GM23338 (cell line): ENCODE measurements around the gene YOD1. TPM values are rescaled to one million over a fixed set of nuclear protein-coding genes. Genes with fewer than 3 reads are reported as not detected.

Experiments used
- ATAC-seq: fragments of 200-7000 bp; cut with Tn5 transposase; 3 replicates; pipeline ENCODE4 v1.9.1; 2020
- DNase-seq: peaks from one replicate; pipeline ENCODE4 v3.0.0-alpha.2; 2015; ENCODE audit warnings: low spot score
- H2AFZ ChIP-seq: fragments of 200-600 bp; sonication (generic); 2 replicates; pipeline ENCODE4 v1.8.0; 2016; ENCODE audit warnings: antibody characterized with exemption, mild to moderate bottlenecking, moderate library complexity
- H3F3A ChIP-seq: fragments of 200-600 bp; sonication (generic); replicated peaks from 2 replicates; pipeline ENCODE4 v1.8.0; 2017; ENCODE audit warnings: antibody characterized with exemption, mixed run types, low read depth
- H3K27ac ChIP-seq: fragments of 200-600 bp; sonication (generic); 2 replicates; pipeline ENCODE4 v1.6.1; 2016; ENCODE audit warnings: low read depth
- H3K27me3 ChIP-seq: fragments of 200-600 bp; sonication (generic); 2 replicates; pipeline ENCODE4 v1.8.0; 2016; ENCODE audit warnings: mild to moderate bottlenecking, mixed run types, moderate library complexity; ENCODE audit not compliant: insufficient read depth
- H3K36me3 ChIP-seq: fragments of 200-600 bp; sonication (generic); 2 replicates; pipeline ENCODE4 v1.8.0; 2016; ENCODE audit warnings: mild to moderate bottlenecking; ENCODE audit not compliant: insufficient read depth
- H3K4me1 ChIP-seq: fragments of 200-600 bp; sonication (generic); 2 replicates; pipeline ENCODE4 v1.8.0; 2016; ENCODE audit warnings: mild to moderate bottlenecking, moderate library complexity; ENCODE audit not compliant: insufficient read depth
- H3K4me2 ChIP-seq: fragments of 200-600 bp; sonication (generic); 2 replicates; pipeline ENCODE4 v1.7.1; 2017; ENCODE audit warnings: mixed run types
- H3K4me3 ChIP-seq: fragments of 200-600 bp; sonication (generic); 2 replicates; pipeline ENCODE4 v1.6.1; 2016; ENCODE audit warnings: mixed run types
- H3K79me2 ChIP-seq: fragments of 200-600 bp; sonication (generic); replicated peaks from 2 replicates; pipeline ENCODE4 v1.8.0; 2017; ENCODE audit warnings: mild to moderate bottlenecking; ENCODE audit not compliant: insufficient read depth
- H3K9me2 ChIP-seq: fragments of 200-600 bp; sonication (generic); 2 replicates; pipeline ENCODE4 v1.8.0; 2017; ENCODE audit not compliant: insufficient read depth
- H4K20me1 ChIP-seq: fragments of 200-600 bp; sonication (generic); replicated peaks from 2 replicates; pipeline ENCODE4 v1.8.0; 2017; ENCODE audit warnings: mild to moderate bottlenecking; ENCODE audit not compliant: insufficient read depth
- H3K27ac Mint-ChIP-seq: 2 replicates; pipeline ENCODE4 v1.8.0; 2020; ENCODE audit warnings: inconsistent platforms, mild to moderate bottlenecking, moderate library complexity, mixed read lengths
- H3K27me3 Mint-ChIP-seq: 3 replicates; pipeline ENCODE4 v1.8.0; 2022; ENCODE audit warnings: low read depth, mild to moderate bottlenecking, moderate library complexity, mixed read lengths, inconsistent platforms; ENCODE audit not compliant: insufficient read depth, poor library complexity
- H3K36me3 Mint-ChIP-seq: 3 replicates; pipeline ENCODE4 v1.8.0; 2021; ENCODE audit warnings: low read depth, mild to moderate bottlenecking, inconsistent platforms, moderate library complexity, mixed read lengths
- H3K4me1 Mint-ChIP-seq: 3 replicates; pipeline ENCODE4 v1.8.0; 2020; ENCODE audit warnings: mild to moderate bottlenecking, inconsistent platforms, mixed read lengths
- H3K4me3 Mint-ChIP-seq: 3 replicates; pipeline ENCODE4 v1.8.0; 2021; ENCODE audit warnings: moderate library complexity, mild to moderate bottlenecking, inconsistent platforms, mixed read lengths
- H3K9me3 Mint-ChIP-seq: 3 replicates; pipeline ENCODE4 v1.8.0; 2020; ENCODE audit warnings: moderate library complexity, mild to moderate bottlenecking, inconsistent platforms, mixed read lengths
- CREB1 ChIP-seq: fragments of 250-450 bp; sonication (Bioruptor Pico); IDR thresholded peaks from 2 replicates; pipeline ENCODE4 v1.5.0; 2020; ENCODE audit warnings: low read depth, mild to moderate bottlenecking, moderate library complexity
- EZH2 ChIP-seq: fragments of 200-600 bp; sonication (generic); IDR thresholded peaks from one replicate; pipeline ENCODE4 v1.8.0; 2017; ENCODE audit warnings: antibody characterized with exemption, mild to moderate bottlenecking, low read depth; ENCODE audit not compliant: unreplicated experiment
- JUNB ChIP-seq: IDR thresholded peaks from one replicate; pipeline ENCODE4 v1.6.1; 2016; ENCODE audit warnings: antibody characterized with exemption; ENCODE audit not compliant: unreplicated experiment
- NANOG ChIP-seq: IDR thresholded peaks from 2 replicates; pipeline ENCODE4 v1.6.1; 2016; ENCODE audit warnings: antibody characterized with exemption, borderline replicate concordance
- POLR2AphosphoS5 ChIP-seq: IDR thresholded peaks from 2 replicates; pipeline ENCODE4 v1.6.1; 2016; ENCODE audit warnings: antibody characterized with exemption, low read depth
- STAT1 ChIP-seq: IDR thresholded peaks from one replicate; pipeline ENCODE4 v1.6.1; 2016; ENCODE audit warnings: antibody characterized with exemption; ENCODE audit not compliant: unreplicated experiment
- ZNF114 ChIP-seq: fragments of 250-450 bp; sonication (Bioruptor Pico); IDR thresholded peaks from 2 replicates; pipeline ENCODE4 v1.5.0; 2020; ENCODE audit warnings: mild to moderate bottlenecking, moderate library complexity
- ZNF331 ChIP-seq: fragments of 250-450 bp; sonication (Bioruptor Pico); IDR thresholded peaks from 2 replicates; pipeline ENCODE4 v1.5.0; 2020; ENCODE audit warnings: low read depth, mild to moderate bottlenecking, moderate library complexity
- polyA plus RNA-seq: library from polyadenylated mRNA; unstranded; fragments of >200 nt; fragmentation: Nextera tagmentation; extraction: Ambion mirVana; gene quantifications from 2 replicates; pipeline ENCODE4 v1.2.1, GENCODE V29; 2016
- total RNA-seq: library from RNA; depleted of rRNA; stranded (reverse); fragments of >200 nt; shearing (Covaris generic); gene quantifications from 2 replicates; pipeline ENCODE4 v1.2.3, GENCODE V29; 2014
- TF ChIP-seq, protein P1 (sequence below), 2 experiments: fragments of 200-600 bp in 1 of 2; sonication (generic) in 1 of 2; conservative IDR thresholded peaks; 2 replicates each; pipeline versions ENCODE4 v1.5.1 to v1.6.1; 2016 to 2017; ENCODE audit warnings: antibody characterized with exemption in 2 of 2, low read depth in 2 of 2, mild to moderate bottlenecking in 2 of 2, moderate library complexity in 1 of 2
- TF ChIP-seq, protein P2 (sequence below): IDR thresholded peaks from one replicate; pipeline ENCODE4 v1.6.1; 2018; ENCODE audit warnings: antibody characterized with exemption; ENCODE audit not compliant: unreplicated experiment
- TF ChIP-seq, protein P3 (sequence below): IDR thresholded peaks from 2 replicates; pipeline ENCODE4 v1.6.1; 2016; ENCODE audit warnings: antibody characterized with exemption

YOD1 gene
- total and polyA plus RNA-seq, 2 experiments from 2014 or later, result 4.6 to 21.9 TPM

DNA sequence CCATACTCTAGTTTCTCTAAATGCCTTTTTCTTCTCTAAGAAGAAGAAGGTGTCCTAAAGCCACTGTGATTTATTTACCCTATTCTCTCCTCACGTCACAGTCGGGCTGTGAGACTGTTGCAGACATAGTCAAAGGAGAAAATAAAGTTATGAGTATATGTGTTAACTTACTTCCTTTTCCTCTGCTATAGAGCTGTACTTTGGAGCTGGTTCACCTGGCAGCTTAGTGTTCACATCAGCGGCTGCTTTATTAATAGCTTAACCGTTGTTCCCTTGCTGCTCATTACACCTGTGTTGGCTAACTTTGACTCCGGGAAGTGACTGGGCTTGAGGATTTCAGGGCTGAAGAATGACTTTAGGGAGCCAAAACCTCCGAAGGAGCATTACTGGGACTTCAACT lies 5.7 kb upstream of the YOD1 start (continued):
- TF ChIP-seq, protein P1, sequence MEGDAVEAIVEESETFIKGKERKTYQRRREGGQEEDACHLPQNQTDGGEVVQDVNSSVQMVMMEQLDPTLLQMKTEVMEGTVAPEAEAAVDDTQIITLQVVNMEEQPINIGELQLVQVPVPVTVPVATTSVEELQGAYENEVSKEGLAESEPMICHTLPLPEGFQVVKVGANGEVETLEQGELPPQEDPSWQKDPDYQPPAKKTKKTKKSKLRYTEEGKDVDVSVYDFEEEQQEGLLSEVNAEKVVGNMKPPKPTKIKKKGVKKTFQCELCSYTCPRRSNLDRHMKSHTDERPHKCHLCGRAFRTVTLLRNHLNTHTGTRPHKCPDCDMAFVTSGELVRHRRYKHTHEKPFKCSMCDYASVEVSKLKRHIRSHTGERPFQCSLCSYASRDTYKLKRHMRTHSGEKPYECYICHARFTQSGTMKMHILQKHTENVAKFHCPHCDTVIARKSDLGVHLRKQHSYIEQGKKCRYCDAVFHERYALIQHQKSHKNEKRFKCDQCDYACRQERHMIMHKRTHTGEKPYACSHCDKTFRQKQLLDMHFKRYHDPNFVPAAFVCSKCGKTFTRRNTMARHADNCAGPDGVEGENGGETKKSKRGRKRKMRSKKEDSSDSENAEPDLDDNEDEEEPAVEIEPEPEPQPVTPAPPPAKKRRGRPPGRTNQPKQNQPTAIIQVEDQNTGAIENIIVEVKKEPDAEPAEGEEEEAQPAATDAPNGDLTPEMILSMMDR (conservative IDR thresholded peaks at IDR 0.05; ENCODE audit: low read depth in 2 of 2), result no peak
- TF ChIP-seq ZNF331 (CRISPR knock-in tag) (no peak), ZNF114 (no peak), NANOG (no peak), CREB1 (CRISPR knock-in tag) (no peak), POLR2AphosphoS5 (no peak)
- TF ChIP-seq, protein P2, sequence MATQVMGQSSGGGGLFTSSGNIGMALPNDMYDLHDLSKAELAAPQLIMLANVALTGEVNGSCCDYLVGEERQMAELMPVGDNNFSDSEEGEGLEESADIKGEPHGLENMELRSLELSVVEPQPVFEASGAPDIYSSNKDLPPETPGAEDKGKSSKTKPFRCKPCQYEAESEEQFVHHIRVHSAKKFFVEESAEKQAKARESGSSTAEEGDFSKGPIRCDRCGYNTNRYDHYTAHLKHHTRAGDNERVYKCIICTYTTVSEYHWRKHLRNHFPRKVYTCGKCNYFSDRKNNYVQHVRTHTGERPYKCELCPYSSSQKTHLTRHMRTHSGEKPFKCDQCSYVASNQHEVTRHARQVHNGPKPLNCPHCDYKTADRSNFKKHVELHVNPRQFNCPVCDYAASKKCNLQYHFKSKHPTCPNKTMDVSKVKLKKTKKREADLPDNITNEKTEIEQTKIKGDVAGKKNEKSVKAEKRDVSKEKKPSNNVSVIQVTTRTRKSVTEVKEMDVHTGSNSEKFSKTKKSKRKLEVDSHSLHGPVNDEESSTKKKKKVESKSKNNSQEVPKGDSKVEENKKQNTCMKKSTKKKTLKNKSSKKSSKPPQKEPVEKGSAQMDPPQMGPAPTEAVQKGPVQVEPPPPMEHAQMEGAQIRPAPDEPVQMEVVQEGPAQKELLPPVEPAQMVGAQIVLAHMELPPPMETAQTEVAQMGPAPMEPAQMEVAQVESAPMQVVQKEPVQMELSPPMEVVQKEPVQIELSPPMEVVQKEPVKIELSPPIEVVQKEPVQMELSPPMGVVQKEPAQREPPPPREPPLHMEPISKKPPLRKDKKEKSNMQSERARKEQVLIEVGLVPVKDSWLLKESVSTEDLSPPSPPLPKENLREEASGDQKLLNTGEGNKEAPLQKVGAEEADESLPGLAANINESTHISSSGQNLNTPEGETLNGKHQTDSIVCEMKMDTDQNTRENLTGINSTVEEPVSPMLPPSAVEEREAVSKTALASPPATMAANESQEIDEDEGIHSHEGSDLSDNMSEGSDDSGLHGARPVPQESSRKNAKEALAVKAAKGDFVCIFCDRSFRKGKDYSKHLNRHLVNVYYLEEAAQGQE, result no peak

DNA sequence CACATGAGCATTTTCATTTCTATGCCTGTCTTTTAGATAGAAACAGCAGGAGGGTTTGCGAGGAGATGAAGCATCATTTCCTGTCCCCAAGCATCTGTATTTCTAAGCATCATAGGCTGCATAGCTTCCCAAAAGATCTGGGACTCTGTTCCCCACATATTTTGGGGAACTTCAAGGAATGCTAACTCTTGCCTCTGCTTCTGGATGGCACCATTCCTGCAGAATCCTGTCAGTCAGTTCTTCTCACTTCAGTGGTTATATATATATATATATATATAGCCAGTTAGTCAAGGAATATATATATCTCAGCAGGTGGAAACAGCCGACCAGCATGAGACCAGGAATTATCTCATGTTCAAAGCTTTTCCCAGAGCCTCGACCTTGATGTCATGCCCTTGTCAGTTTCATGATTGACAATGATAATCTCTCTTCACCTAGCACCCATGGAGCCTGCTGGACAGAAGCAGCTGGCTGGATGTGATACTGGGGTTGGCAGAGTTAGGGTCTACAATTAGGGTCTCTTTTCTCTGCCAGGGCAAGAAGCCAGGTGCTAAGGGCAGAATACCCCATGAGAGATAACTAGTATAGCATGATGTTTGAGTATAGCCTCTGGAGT lies 4.5 kb upstream of the YOD1 start:
- no peak overlapping the region for H3K27ac ChIP-seq
- no peak overlapping the region for H3K4me3 ChIP-seq
- Mint-ChIP-seq H3K4me3 (no peak overlapping the region), H3K27me3 (peaks cover 5% of the 10 kb centered on the region), H3K36me3 (no peaks in the 10 kb centered on the region; the same call in 2 of the 3 replicates), H3K4me1 (peaks cover 32% of the 10 kb centered on the region), H3K9me3 (no peaks in the 10 kb centered on the region; the same call in 2 of the 3 replicates), H3K27ac (no peak overlapping the region)
- H3K79me2 ChIP-seq, result peaks cover under 1% of the 10 kb centered on the region
- no peak for TF ChIP-seq STAT1
- TF ChIP-seq, protein P1 (conservative IDR thresholded peaks at IDR 0.05; ENCODE audit: low read depth in 2 of 2), result no peak
- no peak for TF ChIP-seq CREB1 (CRISPR knock-in tag)
- TF ChIP-seq JUNB, result no peak
- TF ChIP-seq, protein P3, sequence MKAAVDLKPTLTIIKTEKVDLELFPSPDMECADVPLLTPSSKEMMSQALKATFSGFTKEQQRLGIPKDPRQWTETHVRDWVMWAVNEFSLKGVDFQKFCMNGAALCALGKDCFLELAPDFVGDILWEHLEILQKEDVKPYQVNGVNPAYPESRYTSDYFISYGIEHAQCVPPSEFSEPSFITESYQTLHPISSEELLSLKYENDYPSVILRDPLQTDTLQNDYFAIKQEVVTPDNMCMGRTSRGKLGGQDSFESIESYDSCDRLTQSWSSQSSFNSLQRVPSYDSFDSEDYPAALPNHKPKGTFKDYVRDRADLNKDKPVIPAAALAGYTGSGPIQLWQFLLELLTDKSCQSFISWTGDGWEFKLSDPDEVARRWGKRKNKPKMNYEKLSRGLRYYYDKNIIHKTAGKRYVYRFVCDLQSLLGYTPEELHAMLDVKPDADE, result no peak
- TF ChIP-seq ZNF331 (CRISPR knock-in tag), result no peak
- TF ChIP-seq, protein P2, result no peak
- TF ChIP-seq EZH2, result no peak
- H3F3A ChIP-seq, result no peaks in the 10 kb centered on the region
- no peaks in the 10 kb centered on the region for H3K9me2 ChIP-seq
- no peaks in the 10 kb centered on the region; the same call in 1 of the 2 replicates for H4K20me1 ChIP-seq
- H3K27me3 ChIP-seq, result no peaks in the 10 kb centered on the region
- H3K4me1 ChIP-seq, result 0 out of 2 replicates have a peak, but pooled peaks cover 10% of the 10 kb centered on the region
- no peaks in the 10 kb centered on the region; the same call in 1 of the 2 replicates for H3K36me3 ChIP-seq
- DNase-seq, result no peak
- no peak overlapping the region for H3K4me2 ChIP-seq
- H2AFZ ChIP-seq, result no peak overlapping the region
- no peak for ATAC-seq
